Type B pancreatic cell (in vitro differentiated cells): Measurements from ENCODE around the gene SEMA4D. TPM values are rescaled to one million over a fixed set of nuclear protein-coding genes. Genes with fewer than 3 reads are reported as not detected.

Source experiments
- DNase-seq: peaks from one replicate; pipeline ENCODE4 v3.0.0; 2021; ENCODE audit warnings: mixed read lengths; ENCODE audit not compliant: unreplicated experiment; ENCODE audit errors: extremely low spot score
- H3K27ac Mint-ChIP-seq: 2 replicates; pipeline ENCODE4 v1.8.0; 2021; ENCODE audit warnings: mild to moderate bottlenecking, mixed read lengths
- H3K27me3 Mint-ChIP-seq: 2 replicates; pipeline ENCODE4 v1.8.0; 2021; ENCODE audit warnings: mixed read lengths
- H3K36me3 Mint-ChIP-seq: 2 replicates; pipeline ENCODE4 v1.8.0; 2021; ENCODE audit warnings: mixed read lengths
- H3K4me1 Mint-ChIP-seq: one replicate; pipeline ENCODE4 v1.8.0; 2021; ENCODE audit warnings: mixed read lengths; ENCODE audit not compliant: unreplicated experiment
- H3K4me3 Mint-ChIP-seq: 2 replicates; pipeline ENCODE4 v1.8.0; 2021; ENCODE audit warnings: mild to moderate bottlenecking, mixed read lengths
- H3K9me3 Mint-ChIP-seq: 2 replicates; pipeline ENCODE4 v1.8.0; 2021; ENCODE audit warnings: mixed read lengths
- CTCF ChIP-seq: fragments of 200-600 bp; sonication (generic); conservative IDR thresholded peaks from 2 replicates; pipeline ENCODE4 v1.5.0; 2021; ENCODE audit warnings: antibody characterized with exemption, mild to moderate bottlenecking
- total RNA-seq: library from RNA; stranded (reverse); gene quantifications from 2 replicates; pipeline ENCODE4 v1.2.1, GENCODE V29; 2021; ENCODE audit warnings: low replicate concordance

SEMA4D gene
- total RNA-seq, 1 donor from 2014 or later: 32.3 TPM

GRCh38 chr9:89323390-89323789 is 174.5 kb downstream of the SEMA4D start:
- Mint-ChIP-seq H3K27ac (no peak overlapping the region), H3K9me3 (no peaks in the 10 kb centered on the region), H3K4me3 (no peak overlapping the region), H3K4me1 (peaks cover 27% of the 10 kb centered on the region), H3K27me3 (no peaks in the 10 kb centered on the region), H3K36me3 (peaks cover 10% of the 10 kb centered on the region)
- no peak for TF ChIP-seq CTCF
- DNase-seq: no peak

- Mint-ChIP-seq H3K4me1 (peaks cover 37% of the 10 kb centered on the region), H3K27ac (peak overlapping the region; percentile 98), H3K9me3 (no peaks in the 10 kb centered on the region), H3K36me3 (peaks cover 18% of the 10 kb centered on the region), H3K27me3 (no peaks in the 10 kb centered on the region), H3K4me3 (peak overlapping the region; percentile 91)
- no peak for DNase-seq
- no peak for TF ChIP-seq CTCF
These were observed 178.7 kb downstream of the SEMA4D start for GRCh38 chr9:89319015-89319905.

GRCh38 chr9:89318123-89319014 is 179.5 kb downstream of the SEMA4D start, which contains the start of gene SECISBP2:
SECISBP2 (plus strand) TSS chr9:89318500; CDS start chr9:89318577, 77 bp downstream.
- H3K36me3 Mint-ChIP-seq: peaks cover 18% of the 10 kb centered on the region
- TF ChIP-seq CTCF: peak; percentile 89
- DNase-seq: peak; percentile 96
- no peaks in the 10 kb centered on the region for H3K9me3 Mint-ChIP-seq
- peak within 1 kb of the TSS; percentile 98 for H3K27ac Mint-ChIP-seq
- peak within 1 kb of the TSS; percentile 91 for H3K4me3 Mint-ChIP-seq
- peaks cover 38% of the 10 kb centered on the region for H3K4me1 Mint-ChIP-seq
- H3K27me3 Mint-ChIP-seq: no peaks in the 10 kb centered on the region

GRCh38 chr9:89317282-89317681 is 180.6 kb downstream of the SEMA4D start:
- Mint-ChIP-seq H3K9me3 (no peaks in the 10 kb centered on the region), H3K4me1 (peaks cover 36% of the 10 kb centered on the region)
- no peak for DNase-seq

More at GRCh38 chr9:89317282-89317681, 180.6 kb downstream of the SEMA4D start:
- H3K27me3 Mint-ChIP-seq: no peaks in the 10 kb centered on the region
- no peak for TF ChIP-seq CTCF
- peaks cover 22% of the 10 kb centered on the region for H3K36me3 Mint-ChIP-seq
- peak overlapping the region; percentile 98 for H3K27ac Mint-ChIP-seq
- H3K4me3 Mint-ChIP-seq: peak overlapping the region; percentile 91
